GM12864 (cell line): ENCODE results near the gene DEPDC4.
"Not testable (repeated sequence)": the region's sequence is repeated elsewhere in the genome, so short reads cannot be mapped to it uniquely, and the experiment has no call there.

Experiments
- DNase-seq: peaks from one replicate; pipeline ENCODE4 v3.0.0-alpha.2; 2011; ENCODE audit warnings: low read depth
- H3K4me3 ChIP-seq: 2 replicates; pipeline ENCODE4 v1.5.1; 2011; ENCODE audit warnings: mild to moderate bottlenecking, low read depth, low read length, control low read depth
- CTCF ChIP-seq: IDR thresholded peaks from 2 replicates; pipeline ENCODE4 v1.5.1; 2011; ENCODE audit warnings: low read depth, mild to moderate bottlenecking, moderate library complexity, low read length, control low read depth, inconsistent platforms; ENCODE audit errors: missing control alignments

Gene DEPDC4

DNA sequence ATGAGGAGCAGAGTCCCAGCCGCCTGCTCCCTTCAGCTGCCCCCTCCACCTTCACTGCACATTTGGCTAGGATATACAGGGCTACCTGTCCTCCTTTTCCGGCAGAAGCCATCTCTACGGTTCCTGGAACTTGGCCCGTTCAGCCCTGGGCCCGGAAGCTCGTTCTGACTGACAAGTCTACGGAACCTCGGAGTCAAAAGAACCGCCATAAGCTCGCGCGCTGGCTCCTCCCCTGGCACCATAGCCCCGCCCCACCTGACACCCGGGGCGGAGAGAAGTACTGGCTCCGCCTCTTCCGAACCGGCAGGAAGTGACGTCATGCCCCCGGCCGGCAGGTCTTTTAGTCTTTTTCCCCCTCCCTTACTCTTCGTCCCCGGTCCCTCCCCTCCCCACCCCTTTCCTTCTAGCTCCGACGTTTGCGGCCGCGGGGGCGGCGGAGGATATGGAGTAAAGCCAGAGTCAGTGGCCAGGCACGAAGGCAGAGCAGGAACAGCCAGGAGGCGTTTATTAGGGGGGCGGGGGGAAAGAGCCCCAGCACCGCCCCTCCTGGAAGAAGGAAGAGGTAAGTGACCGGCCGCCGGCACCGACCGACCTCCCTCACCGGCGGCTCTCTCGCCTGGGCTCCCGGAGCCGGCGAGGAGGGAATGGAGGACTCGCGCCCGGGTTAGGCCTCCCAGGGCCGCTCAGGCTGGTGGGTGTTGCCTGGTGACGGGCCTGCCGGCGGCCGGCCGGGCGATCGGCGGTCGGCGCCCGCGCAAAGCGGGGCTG lies at the start of gene DEPDC4, which contains the start of gene SCYL2:
Gene DEPDC4 (minus strand): TSS at position 245 of the 768 bp plus-strand sequence. CDS start 3 bp downstream, at position 242.
Gene SCYL2 (plus strand): TSS at position 343 of the 768 bp plus-strand sequence. CDS start 15,794 bp downstream, outside the sequence.
- peak; percentile 71 for DNase-seq
- peak within 1 kb of the TSS; percentile 100 for H3K4me3 ChIP-seq
- no peak for TF ChIP-seq CTCF

DNA sequence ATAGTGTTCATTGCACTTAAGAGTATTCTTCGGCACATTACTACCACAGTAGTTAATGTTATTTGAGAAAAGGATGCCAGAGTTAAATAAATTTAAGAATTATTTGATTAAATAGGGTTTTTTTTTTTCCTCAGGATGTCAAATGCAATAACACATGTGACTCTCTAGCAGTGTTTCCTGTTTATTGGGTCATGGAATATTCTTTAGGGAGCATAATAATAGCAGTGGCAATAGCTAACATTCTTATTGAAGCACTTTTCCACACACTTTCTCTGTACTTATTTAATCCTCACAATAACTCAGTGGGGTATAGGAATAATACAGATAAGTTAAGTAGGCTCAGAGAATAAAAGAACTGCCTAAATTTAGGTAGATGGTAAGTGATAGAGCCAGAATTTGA lies 44.4 kb upstream of the DEPDC4 start:
- no peak for TF ChIP-seq CTCF
- DNase-seq = no peak
- H3K4me3 ChIP-seq = no peak overlapping the region

DNA sequence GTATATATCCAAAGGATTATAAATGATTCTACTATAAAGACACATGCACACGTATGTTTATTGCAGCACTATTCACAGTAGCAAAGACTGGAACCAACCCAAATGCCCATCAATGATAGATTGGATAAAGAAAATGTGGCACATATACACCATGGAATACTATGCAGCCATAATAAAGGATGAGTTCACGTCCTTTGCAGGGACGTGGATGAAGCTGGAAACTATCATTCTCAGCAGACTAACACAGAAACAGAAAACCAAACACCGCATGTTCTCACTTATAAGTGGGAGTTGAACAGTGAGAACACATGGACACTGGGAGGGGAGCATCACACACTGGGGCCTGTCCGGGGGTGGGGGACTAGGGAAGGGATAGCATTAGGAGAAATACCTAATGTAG lies 41.3 kb upstream of the DEPDC4 start:
- H3K4me3 ChIP-seq, DNase-seq: not testable (repeated sequence)

DNA sequence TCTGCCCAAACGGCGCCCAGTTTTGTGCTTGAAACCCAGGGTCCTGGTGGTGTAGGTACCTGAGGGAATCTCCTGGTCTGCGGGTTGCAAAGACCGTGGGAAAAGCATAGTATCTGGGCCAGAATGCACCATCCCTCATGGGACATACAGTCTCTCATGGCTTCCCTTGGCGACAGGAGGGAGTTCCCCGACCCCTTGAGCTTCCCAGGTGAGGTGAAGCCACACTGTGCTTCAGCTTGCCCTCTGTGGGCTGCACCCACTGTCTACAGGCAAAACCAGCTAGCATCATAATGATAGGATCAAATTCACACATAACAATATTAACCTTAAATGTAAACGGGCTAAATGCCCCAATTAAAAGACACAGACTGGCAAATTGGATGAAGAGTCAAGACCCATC lies 37.5 kb upstream of the DEPDC4 start:
- not testable (repeated sequence) for DNase-seq, H3K4me3 ChIP-seq

GRCh38 chr12:100303831-100304230 lies 37.0 kb upstream of the DEPDC4 start:
- TF ChIP-seq CTCF = no peak
- no peak for DNase-seq

DNA sequence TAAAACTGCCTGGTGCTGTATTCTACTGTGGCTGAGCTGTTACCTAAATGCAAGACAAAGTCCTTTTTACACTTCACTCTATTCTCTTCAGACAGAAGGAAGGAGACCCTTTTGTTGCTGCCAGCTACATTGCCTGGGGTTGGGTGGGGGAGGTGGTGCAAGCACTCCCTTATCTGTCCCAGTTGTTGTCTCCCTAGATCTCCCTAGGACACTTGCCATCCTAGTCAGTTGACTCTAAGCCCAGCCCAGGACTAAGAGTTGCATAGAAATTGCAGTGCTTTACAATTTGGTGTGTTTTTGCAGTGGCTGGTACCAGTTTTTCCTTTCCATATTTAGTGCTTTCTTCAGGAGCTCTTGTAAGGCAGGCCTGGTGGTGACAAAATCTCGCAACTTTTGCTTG lies 35.2 kb upstream of the DEPDC4 start:
- no peak for DNase-seq
- no peak for TF ChIP-seq CTCF
- no peak overlapping the region for H3K4me3 ChIP-seq

More at GRCh38 chr12:100303831-100304230, 37.0 kb upstream of the DEPDC4 start:
- H3K4me3 ChIP-seq = no peak overlapping the region

GRCh38 chr12:100295764-100296555 lies 29.1 kb upstream of the DEPDC4 start:
- DNase-seq = no peak
- TF ChIP-seq CTCF = no peak
- H3K4me3 ChIP-seq = no peak overlapping the region

- not testable (repeated sequence) for H3K4me3 ChIP-seq, DNase-seq
Observed at GRCh38 chr12:100294366-100294765, 27.5 kb upstream of the DEPDC4 start.
